Ovary (tissue), 9 donors: ENCODE data around the gene SYTL3. TPM values are rescaled to one million over a fixed set of nuclear protein-coding genes. Genes with fewer than 3 reads are reported as not detected.

Source experiments
- DNase-seq, 5 donors: peaks; one replicate each; pipeline ENCODE4 v3.0.0-alpha.2; 2019 to 2020
- H3K27ac ChIP-seq, 2 donors: fragments of 200-600 bp; one replicate each; pipeline versions ENCODE4 v1.5.1 to v1.8.0; 2019 to 2022
- H3K27me3 ChIP-seq: fragments of 200-600 bp; one replicate; pipeline ENCODE4 v1.8.0; 2022
- H3K36me3 ChIP-seq: fragments of 200-600 bp; sonication (generic); one replicate; pipeline ENCODE4 v1.5.1; 2019
- H3K4me1 ChIP-seq: one replicate; pipeline ENCODE4 v1.8.1; 2013; ENCODE audit warnings: mild to moderate bottlenecking, moderate library complexity; ENCODE audit not compliant: insufficient read depth
- H3K4me3 ChIP-seq: fragments of 200-600 bp; sonication (generic); one replicate; pipeline ENCODE4 v1.5.1; 2017
- H3K9me3 ChIP-seq, 2 donors: fragments of 200-600 bp in 1 of 2; sonication (generic) in 1 of 2; one replicate each; pipeline versions ENCODE4 v1.5.1 to v1.8.1; 2013 to 2019; ENCODE audit warnings: mild to moderate bottlenecking in 1 of 2, moderate library complexity in 1 of 2
- CTCF ChIP-seq, 3 donors: fragments of 450-650 bp in 2 of 3; fragments of 200-600 bp in 1 of 3; IDR thresholded peaks; one replicate each; pipeline versions ENCODE4 v1.5.1 to v1.8.0; 2016 to 2022; ENCODE audit warnings: antibody characterized with exemption in 3 of 3, mild to moderate bottlenecking in 1 of 3
- EP300 ChIP-seq: sonication (generic); formaldehyde crosslinking; IDR thresholded peaks from one replicate; pipeline ENCODE4 v1.6.1; 2017; ENCODE audit warnings: antibody characterized with exemption
- POLR2A ChIP-seq: fragments of 450-650 bp; IDR thresholded peaks from one replicate; pipeline ENCODE4 v1.6.1; 2017; ENCODE audit warnings: antibody characterized with exemption, mild to moderate bottlenecking, moderate library complexity
- WGBS, 3 donors: extraction: QIAGEN DNeasy Blood & Tissue Kit in 1 of 3; methylation state at CpG; one replicate each; pipeline versions ENCODE4 v1.1.5 to v1.1.7; 2013 to 2017; 5-methylcytosine and 5-hydroxymethylcytosine counted together
- intact Hi-C, 4 donors: fragments of 100-400 bp; cut with DNase I; formaldehyde crosslinking; loops; one replicate each; pipeline versions ENCODE4 v1.11.0 to v1.15.1; 2022 to 2023
- polyA plus RNA-seq, 2 donors: library from polyadenylated mRNA; stranded (reverse); fragments of 200-250 nt in 1 of 2; fragments of 350-450 nt in 1 of 2; fragmentation: Illumina TruSeq in 1 of 2; extraction: RNeasy Lipid Tissue Mini Kit (QIAGEN cat#74804) in 1 of 2; gene quantifications; one replicate each; pipeline ENCODE4 v1.2.3, GENCODE V29; 2013 to 2014
- total RNA-seq, 7 donors: library from RNA; depleted of rRNA in 2 of 7; stranded (reverse); fragments of >200 nt in 2 of 7; fragmentation: NEBNext Ultra II Directional in 3 of 7; extraction: Animal tissue kit (Norgen Biotek cat#: 25700) in 3 of 7; gene quantifications; one replicate each; pipeline versions ENCODE4 v1.1.0 to v1.2.4, GENCODE V29; 2016 to 2023
- donor health status: DM: no; HTN: no; CAD: no; lungs with moderate emphysema.
- donor health status: DM: no; HTN: no; CAD: no.
- donor health status: Bipolar disorder and iron deficiency.
- donor health status: DM: yes; HTN: yes; CAD: no.
- donor health status: DM: no; HTN: no; CAD: no.
- donor health status: DM: yes; HTN: yes; CAD: no.

Gene SYTL3
- total and polyA plus RNA-seq, 9 donors: 1.7 to 7.8 (median 2.5) TPM

GRCh38 chr6:158744986-158745430, 95.2 kb downstream of the SYTL3 start:
- H3K36me3 ChIP-seq: no peaks in the 10 kb centered on the region
- no peaks in the 10 kb centered on the region for H3K27me3 ChIP-seq
- no peak overlapping the region for H3K4me3 ChIP-seq
- 86 to 96% (median 94%) methylated on average over 5 of the region's 5 CpGs for WGBS, 3 donors
- no peaks in the 10 kb centered on the region for H3K4me1 ChIP-seq
- intact Hi-C loops: no loop called here
- H3K27ac ChIP-seq: no peak overlapping the region
- no peaks in the 10 kb centered on the region for H3K9me3 ChIP-seq
- no peak for DNase-seq
- TF ChIP-seq POLR2A: no peak
- TF ChIP-seq EP300: no peak
- TF ChIP-seq CTCF (IDR thresholded peaks at IDR 0.05): no peak

DNA sequence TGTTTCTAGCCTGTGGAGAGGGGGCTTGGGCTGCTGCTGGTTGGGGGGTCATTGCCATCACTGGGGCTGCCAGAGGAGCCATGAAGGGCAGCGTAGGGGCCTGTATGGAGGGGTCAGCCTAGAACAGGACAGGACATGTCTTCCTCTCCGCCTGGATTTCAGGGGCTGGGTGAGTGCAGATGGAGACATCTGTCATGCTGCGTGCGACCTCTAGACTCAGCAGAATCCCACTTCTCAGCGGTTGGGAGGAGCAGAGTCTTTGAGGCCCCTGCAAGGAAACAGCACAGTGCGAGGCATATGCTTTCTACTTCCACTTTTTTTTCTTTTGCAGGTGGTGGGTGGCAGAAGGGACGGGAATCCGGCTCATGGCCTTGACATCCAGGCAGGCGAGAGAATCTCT, 101.4 kb downstream of the SYTL3 start:
- H3K4me3 ChIP-seq: no peak overlapping the region
- DNase-seq: no peak
- TF ChIP-seq CTCF (IDR thresholded peaks at IDR 0.05): no peak
- TF ChIP-seq POLR2A: no peak
- no peak for TF ChIP-seq EP300
- no peaks in the 10 kb centered on the region for H3K9me3 ChIP-seq
- H3K36me3 ChIP-seq: no peaks in the 10 kb centered on the region
- no peaks in the 10 kb centered on the region for H3K27me3 ChIP-seq
- 78 to 87% (median 79%) methylated on average over 9 of the region's 9 CpGs for WGBS, 3 donors
- intact Hi-C loops: no loop called here
- no peak overlapping the region for H3K27ac ChIP-seq
- H3K4me1 ChIP-seq: no peaks in the 10 kb centered on the region

DNA sequence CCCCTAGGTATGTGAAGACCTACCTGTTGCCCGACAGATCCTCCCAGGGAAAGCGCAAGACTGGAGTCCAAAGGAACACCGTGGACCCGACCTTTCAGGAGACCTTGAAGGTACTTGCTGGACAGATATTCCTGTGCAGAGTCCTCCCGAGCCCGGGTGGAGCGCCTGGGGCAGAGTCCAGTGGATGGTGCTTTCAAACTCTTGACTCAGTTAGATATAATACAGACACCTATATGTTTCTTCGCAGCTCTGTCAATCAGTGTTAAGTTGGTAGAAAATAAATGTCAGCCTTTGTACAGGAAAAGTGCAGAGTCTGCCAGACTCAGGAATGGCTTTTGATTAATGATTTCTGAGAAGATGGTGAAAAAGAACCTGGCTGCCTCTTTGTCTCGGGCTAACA, 102.1 kb downstream of the SYTL3 start:
- Histone ChIP-seq H3K27me3 (no peaks in the 10 kb centered on the region), H3K36me3 (no peaks in the 10 kb centered on the region), H3K27ac (no peak overlapping the region), H3K4me3 (no peak overlapping the region), H3K9me3 (no peaks in the 10 kb centered on the region), H3K4me1 (no peaks in the 10 kb centered on the region)
- intact Hi-C loops: no loop called here
- no peak for DNase-seq
- TF ChIP-seq EP300 (no peak), CTCF (IDR thresholded peaks at IDR 0.05) (no peak), POLR2A (no peak)
- WGBS, 3 donors: 80 to 86% (median 84%) methylated on average over 9 of the region's 9 CpGs

DNA sequence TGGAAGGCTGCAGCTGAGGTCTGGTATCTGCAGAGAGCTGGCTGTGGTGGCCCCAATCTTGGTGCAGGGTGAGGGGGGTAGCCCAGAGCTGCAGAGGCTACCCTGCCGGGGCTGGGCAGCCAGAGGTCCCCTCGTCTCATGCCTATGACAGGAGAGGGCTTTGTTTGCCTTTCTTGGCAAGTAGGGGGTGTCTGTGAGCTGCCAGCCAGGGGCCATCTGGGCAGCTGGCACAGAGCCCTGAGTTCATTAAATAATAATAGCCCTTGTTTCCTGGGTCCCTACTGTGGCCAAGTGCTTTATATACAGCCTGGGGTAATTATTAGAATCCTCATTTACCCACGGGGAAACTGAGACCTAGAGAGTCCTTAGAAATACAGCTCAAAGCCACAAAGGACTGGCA, 102.8 kb downstream of the SYTL3 start:
- no peak for DNase-seq
- intact Hi-C loops: no loop called here
- no peaks in the 10 kb centered on the region for H3K36me3 ChIP-seq

More for the DNA sequence above, 102.8 kb downstream of the SYTL3 start:
- Histone ChIP-seq H3K27ac (no peak overlapping the region), H3K4me1 (no peaks in the 10 kb centered on the region), H3K4me3 (no peak overlapping the region), H3K9me3 (no peaks in the 10 kb centered on the region), H3K27me3 (no peaks in the 10 kb centered on the region)
- TF ChIP-seq EP300 (no peak), POLR2A (no peak), CTCF (IDR thresholded peaks at IDR 0.05) (no peak)
- 48 to 62% (median 57%) methylated on average over 3 of the region's 3 CpGs for WGBS, 3 donors
